HG02610 (cell line): ENCODE results near the gene SAA1.
A peak's percentile ranks its signal among the peaks of the same experiment; 100 is the strongest.

Source experiments
- ATAC-seq: cut with Tn5 transposase; IDR thresholded peaks from one replicate; pipeline ENCODE4 v1.9.1; 2021; ENCODE audit warnings: mild to moderate bottlenecking, moderate library complexity; ENCODE audit not compliant: unreplicated experiment

The SAA1 gene

DNA sequence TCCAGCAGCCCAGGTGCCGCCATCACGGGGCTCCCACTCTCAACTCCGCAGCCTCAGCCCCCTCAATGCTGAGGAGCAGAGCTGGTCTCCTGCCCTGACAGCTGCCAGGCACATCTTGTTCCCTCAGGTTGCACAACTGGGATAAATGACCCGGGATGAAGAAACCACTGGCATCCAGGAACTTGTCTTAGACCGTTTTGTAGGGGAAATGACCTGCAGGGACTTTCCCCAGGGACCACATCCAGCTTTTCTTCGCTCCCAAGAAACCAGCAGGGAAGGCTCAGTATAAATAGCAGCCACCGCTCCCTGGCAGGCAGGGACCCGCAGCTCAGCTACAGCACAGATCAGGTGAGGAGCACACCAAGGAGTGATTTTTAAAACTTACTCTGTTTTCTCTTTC lies at the start of gene SAA1:
SAA1 (plus strand) TSS at position 316 of the 400 bp plus-strand sequence. CDS start 624 bp downstream, outside the sequence.
- ATAC-seq = no peak

DNA sequence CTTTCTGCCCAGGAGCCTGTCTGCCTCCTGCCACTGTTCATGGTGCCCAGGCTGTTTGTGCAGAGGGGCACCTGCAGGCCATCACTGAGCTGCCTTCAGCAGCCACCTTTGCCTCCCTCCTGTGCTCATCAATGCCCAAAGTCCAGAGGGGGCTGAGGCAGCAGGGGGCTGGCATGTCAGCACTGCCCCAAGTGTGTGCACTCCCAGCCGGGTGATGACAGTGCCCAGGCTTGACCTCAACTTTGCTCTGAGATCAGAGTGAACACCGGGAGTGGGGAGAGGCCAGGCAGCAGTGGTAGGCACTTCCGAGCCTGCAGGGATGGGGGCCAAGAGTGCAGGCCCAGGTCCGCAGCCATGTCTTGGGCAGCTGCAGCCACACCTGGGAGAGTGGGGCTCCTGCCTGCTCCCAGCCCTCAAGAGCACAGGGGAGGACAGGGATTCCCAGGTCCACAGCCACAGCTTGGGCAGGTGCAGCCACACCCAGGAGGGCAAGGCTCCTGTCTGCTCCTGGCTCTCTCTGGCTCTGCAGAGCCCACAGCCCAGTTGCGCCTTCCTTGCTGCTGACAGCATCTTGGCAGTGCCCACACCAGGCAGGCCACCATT lies 44.7 kb upstream of the SAA1 start:
- no peak for ATAC-seq

DNA sequence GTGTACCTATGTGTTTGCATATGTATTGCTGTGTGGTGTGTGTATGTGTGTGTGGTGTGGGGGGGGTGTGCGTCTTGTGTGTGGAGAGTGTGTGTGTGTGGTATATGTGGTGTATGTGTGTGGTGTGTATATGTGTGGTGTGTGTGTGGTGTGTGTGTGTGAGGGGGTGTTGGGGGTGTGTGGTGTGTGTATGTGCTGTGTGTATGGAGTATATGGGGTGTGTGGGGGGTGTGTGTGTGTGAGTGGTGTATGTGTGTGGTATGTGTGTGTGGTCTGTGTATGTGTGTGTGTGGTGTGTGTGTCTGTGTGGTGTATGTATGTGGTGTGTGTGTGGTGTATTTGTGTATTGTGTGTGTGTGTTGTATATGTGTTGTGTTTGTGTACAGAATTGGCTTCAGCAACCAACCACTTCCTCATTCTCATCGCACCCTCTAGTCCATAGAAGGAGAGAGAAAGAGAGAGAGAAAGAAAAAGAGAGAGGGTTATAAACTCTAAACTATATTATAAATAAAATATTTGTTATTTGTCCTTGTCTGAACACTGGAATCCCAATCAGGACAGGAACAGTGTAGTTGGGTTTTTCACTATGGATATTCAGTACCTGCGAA lies 43.1 kb upstream of the SAA1 start:
- ATAC-seq = no peak

DNA sequence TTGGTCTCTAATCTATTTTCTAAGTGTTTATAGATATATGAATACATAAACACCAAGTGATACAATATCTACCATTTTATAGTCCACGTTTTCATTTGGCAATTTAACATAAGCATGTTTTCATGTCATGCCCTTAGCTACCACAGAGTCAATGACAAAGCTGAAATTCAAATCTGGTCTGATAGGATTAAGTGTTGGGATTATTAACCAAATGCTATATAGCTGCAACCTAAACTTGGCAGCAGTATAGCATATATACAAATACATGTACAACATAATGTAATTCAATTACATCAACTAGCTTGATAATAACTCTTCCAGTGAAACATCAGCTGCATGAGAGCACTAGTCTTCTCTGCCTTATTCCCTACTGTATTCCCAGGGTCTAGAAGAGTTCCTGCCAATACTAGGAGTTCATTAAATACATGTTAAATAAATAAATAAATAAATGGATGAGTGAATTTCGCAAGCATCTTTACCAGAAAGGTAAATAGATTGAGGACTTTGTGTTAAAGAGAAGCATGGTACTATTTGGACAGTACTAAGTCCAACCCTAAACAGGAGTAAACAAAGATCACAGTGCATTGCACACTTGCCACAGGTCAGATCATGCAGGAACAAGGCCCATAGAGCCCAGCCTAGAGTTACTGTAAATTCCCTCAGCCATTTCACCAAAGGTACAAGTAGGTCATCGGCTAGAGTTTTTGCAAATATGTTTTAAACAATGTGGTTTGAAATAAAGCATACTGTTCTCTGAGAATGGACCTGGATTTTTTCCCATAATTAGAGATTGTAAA lies 42.3 kb upstream of the SAA1 start:
- ATAC-seq = no peak

DNA sequence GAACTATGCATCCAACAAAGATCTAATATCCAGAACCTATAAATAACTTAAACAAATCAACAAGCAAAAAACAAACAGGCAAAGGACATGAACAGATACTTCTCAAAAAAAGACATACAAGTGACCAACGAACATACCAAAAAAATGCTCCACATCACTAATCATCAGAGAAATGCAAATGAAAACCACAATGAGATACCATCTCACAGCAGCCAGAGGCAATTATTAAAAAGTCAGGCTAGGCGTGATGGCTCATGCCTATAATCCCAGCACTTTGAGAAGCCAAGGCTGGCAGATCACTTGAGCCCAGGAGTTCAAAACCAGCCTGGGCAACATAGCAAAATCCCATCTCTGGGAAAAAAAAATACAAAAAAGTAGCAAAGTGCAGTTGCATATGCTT lies 40.2 kb upstream of the SAA1 start:
- no peak for ATAC-seq

DNA sequence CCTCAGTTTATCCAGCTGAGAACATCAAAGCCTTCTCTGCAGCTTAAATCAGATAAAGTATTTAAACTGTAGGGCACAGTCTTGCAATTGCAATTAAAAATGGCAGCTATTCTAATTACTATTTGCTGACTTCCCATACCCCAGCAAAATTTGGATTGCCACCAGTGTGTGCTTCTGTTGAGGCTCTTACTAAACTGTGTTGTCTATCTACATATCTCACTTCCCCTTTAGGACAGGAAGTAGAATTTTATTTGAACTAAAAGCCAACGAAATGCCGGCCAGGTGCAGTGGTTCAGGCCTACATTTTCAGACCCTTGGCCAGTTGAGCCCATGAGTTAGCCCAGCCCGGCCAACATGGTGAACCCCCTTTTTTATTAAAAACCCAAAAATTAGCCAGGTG lies 36.6 kb upstream of the SAA1 start:
- peak; percentile 88 for ATAC-seq

DNA sequence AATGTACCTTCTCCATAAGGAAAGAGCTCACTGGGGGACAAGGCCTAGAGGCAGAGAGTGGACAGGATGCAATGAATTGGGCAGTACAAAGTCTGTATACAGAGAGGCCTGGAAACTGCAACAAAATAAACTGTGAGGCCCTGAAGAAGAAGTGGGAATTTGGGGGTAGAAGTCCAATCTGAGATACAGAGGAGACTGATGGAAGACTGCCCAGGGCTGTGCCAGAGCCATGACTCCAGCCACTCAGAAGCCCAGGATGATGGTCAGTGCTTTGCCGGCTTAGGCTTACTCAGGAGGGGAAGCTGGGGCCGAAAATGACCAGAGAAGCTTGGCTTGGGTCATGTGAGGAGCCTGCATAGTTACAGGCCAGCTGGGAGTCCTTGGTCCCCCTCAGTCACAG lies 35.2 kb upstream of the SAA1 start:
- no peak for ATAC-seq

DNA sequence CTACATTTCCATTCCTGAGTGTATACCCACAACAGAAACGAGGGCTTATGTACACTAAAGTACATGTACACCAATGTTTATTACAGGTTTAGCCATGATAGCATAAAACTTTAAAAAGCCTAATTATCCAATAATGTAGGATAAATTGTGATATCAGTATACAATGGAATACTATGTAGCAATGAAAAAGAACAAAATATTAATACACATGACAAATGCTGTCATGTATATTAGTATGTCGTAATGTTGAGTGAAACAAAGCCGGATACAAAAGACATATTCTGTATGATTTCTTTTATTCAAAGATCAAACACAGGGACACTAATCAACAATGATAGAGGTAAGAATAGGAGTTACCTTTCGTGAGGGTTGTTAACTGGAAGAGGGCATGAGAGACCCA lies 32.2 kb upstream of the SAA1 start:
- ATAC-seq = no peak

DNA sequence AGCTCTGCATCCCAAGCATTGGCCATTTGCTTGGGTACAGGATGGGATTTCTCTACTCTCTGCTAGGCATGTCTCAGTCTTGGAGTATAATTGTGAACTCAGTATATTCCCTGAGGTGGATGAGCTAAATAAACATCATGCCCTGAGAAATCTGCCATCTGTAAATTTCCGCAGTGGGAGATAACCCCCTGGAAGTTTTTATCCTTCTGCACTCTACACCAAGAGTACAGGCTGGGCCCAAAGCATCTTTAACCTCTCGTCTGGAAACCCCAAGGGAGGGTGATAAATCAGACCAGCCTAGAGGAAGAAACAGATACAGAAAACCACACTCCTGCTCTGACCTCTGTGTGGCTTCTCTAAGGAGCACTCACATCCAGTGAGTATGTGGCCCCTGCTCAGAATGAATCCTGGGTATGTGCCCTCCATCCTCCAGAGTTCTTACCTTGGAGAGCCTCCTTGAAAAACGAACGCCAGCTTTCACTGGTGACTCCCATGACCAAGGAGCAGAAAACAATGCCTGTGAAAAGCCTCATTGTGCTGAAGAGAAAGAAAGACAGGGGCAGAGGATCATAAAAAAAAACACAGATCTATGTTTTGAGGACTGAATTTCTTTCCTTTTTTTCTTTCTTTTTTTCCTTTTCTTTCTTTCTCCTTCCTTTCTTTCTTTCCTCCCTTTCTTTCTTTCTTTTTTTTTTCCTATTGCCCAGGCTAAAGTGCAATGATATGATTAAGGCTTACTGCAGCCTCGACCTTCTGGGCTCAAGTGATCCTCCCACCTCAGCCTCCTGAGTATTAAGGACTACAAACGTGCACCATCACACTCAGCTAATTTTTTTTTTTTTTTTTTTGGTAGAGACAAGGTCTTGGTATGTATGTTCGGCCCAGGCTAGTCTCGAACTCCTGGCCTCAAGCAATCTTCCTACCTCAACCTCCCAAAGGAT lies 30.4 kb upstream of the SAA1 start:
- no peak for ATAC-seq

DNA sequence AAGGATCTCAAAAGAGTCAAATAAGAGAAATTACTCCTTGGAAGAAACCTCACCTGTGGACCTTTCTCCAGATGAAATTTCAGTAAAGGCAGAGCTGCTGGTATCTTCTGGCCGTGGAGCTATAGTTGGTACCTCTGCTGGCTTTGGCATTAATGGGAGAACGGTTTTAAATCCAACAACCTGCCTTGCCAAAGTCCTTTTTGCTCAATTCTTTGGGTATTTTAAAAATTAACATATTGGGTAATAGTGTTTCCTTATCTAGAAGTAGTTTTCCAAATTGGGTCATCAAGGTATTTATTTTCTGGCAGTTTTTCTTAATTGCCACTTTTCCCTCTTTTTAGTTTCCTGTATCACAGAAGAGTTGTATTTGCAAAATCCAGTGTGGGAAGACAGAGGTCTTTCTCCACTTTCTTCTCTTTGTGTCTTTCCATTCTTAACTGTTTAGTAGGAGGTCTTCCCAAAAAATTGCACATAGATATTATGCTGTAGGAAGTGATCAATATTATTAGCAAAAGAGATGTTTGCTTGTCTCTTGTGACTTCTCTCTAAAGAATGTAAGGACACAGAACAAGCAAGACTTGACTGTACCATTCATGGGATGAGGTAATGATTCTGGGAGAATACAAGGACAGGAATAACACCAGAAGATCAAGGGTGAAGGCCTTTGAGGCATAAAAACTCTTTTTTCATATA lies 29.3 kb upstream of the SAA1 start, which contains the start of gene SAA4:
SAA4 (minus strand) TSS at position 139 of the 693 bp plus-strand sequence. CDS start 876 bp downstream, outside the sequence.
- ATAC-seq = no peak

DNA sequence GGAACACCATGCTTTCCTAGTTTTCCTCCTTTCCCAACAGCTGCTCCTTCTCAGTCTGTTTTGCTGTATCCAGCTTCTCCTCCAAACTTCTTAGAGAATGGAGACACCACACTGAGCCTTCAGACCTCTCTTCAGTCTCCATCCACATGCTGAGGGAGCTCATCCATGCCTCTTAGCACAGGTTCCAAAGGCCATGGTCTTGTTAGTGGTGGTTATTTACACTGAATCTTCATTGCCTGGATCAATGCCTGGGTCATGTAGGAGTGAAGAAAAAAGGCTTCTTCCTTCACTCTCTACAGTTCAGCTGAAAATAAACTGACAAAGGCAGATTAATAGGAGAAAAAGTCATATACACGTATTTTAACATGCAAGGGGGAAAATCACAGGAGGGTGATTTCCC lies 26.4 kb upstream of the SAA1 start:
- no peak for ATAC-seq

DNA sequence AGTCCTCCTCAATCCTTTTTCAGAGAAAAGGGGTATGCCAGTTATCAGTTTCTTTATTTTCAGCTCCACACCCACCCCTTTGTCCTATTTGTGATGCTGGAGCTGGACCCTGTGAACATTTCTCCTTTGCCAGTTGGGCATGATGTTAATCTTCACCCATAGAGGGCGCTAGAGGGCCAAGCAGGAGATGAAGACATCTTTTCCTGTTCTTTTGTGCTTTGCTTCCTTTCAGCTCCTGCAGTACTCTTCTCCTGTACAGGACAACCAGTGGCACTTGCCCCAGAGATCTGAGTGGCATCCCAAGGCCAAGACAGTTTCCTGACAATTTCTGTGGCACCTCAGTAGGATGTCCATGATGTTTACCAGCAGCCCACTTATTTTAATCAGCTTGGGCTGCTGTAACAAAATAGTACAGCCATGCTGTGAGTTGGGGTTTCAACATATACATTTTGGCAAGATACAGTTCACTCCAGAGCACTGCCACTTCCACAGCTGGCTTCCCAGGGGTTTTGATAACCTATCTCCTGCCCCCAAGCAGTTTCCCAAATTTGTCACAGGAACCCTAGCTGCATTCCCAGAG lies 22.2 kb upstream of the SAA1 start:
- ATAC-seq = no peak

DNA sequence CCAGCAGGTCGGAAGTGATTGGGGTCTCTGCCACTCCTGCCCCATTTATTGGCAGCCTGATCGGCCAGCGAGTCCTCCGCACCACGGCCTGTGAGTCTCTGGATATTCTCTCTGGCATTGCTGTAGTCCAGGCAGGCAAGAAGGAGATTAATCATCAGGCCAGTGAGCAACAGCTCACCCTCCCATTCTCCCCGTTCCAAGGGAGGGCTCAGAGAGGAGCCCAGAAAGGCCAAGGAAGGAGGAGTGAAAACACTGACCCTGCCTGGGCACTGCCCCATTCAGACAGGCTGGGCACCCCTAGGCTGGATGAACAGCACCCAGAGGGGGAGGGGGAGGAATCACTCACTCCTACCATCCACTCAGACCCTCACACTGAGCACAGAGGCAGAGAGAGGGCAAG lies 20.7 kb upstream of the SAA1 start:
- ATAC-seq = no peak

DNA sequence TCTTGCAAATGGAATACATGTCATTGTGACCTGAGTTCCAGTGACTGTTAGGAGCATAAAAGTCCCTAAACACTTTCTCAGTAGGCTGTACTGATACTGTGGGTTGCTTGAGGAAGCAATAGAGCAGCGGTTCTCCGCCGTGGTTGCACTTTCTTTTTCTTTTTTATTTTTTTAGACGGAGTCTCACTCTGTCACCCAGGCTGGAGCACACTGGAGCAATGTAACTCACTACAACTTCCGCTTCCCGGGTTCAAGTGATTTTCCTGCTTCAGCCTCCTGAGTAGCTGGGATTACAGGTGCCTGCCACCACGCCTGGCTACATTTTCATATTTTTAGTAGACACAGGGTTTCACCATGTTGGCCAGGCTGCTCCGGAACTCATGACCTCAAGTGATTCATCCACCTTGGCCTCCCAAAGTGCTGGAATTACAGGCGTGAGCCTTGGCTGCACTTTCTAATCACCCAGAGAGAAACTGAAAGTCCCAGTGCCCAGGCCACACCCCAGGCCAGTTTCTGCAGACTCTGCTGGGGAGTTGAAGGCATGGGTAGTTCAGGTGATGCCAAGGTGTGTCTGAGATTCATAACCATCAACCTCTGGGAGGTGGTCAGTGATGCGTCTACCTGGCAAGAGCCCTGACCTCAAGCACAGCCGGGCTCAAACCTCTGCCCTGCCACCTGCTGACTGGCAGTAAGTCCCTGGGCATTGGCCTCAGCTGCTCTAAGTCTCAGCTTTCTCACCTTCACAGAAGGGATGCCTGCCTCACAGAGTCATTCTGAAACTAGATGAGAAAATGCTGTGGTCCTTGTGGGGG lies 19.5 kb upstream of the SAA1 start:
- ATAC-seq = peak; percentile 74

DNA sequence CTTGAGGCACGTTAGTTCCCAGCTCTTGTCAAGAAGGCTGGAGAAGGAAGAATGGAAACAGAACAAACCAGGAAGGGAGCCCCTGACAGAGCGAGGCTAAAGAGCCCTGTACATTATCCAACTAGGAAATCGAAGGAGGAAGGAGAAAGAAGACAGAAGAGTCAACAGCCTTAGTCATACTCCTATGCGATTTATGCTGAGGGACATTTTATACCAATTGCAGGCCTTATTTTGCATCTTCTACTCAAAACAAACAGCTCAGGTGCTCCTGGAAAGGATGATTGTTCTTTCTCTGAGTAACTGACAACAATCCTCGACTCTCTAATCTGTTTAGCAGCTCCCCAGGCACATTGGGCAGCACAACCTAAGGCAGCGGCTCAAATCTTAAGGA lies 18.9 kb upstream of the SAA1 start:
- peak; percentile 19 for ATAC-seq

DNA sequence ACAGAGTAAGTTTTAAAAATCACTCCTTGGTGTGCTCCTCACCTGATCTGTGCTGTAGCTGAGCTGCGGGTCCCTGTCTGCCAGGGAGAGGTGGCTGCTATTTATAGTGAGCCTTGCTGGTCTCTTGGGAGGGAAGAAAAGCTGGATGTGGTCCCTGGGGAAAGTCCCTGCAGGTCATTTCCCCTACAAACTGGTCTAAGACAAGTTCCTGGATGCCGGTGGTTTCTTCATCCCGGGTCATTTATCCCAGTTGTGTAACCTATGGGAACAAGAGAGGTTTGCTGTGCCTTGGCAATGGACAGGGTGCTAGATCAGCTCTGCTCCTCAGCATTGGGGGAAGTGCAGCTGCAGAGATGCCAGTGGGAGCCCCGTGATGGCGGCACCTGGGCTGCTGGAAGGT lies 17.5 kb upstream of the SAA1 start, which contains the start of gene SAA2:
SAA2 (minus strand) TSS at position 108 of the 400 bp plus-strand sequence. CDS start 657 bp downstream, outside the sequence.
- ATAC-seq = no peak

DNA sequence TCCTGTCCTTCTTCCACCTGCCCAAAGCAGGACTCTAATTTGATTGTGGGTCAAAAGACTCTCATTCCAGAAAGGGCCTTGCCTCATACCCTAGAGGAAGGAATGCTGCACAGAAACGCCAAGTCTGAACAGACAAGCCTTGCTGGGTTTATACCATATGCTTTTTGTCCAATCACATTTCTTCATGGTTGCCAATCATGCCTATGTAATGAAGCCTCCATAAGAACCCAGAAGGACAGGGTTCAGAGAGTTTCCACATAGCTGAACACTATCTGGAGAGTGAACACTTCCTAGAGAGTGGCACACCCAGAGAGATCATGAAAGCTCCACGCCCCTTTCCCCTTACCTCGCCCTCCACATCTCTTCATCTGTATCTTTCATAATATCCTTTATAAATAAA lies 12.8 kb upstream of the SAA1 start:
- ATAC-seq = no peak

DNA sequence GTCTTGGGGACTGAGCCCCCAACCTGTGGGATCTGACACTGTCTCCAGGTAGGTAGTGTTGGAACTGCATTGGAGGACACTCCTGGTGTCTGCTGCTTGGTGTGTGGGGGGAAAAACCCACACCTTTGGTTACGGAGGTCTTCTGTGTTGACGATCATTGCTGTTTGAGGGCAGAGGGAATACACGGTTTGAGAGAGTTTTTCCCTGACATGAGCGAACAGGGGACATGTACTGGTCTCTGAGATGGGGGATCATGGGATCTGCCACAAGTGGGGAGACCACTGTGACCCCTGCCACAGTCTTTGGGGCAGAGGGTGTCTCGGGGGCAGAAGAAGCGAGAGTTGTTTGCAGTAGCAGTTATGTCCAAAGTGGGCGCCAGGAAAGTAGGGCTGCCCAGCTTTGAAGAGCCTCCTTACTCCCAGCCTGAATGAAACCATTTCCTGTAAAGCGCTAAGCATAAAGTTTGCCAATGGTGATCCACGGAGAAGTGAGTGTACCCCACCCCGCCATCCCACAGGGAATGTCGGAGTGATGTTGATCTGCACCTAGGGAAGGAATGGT lies 12.2 kb upstream of the SAA1 start:
- no peak for ATAC-seq
